PFSK-1 (cell line): Measurements from ENCODE around the gene ASCL5.

Experiments
- FOXP2 ChIP-seq: optimal IDR thresholded peaks from 2 replicates; pipeline ENCODE3; 2011; ENCODE audit warnings: borderline replicate concordance, control low read depth, inconsistent platforms; ENCODE audit not compliant: insufficient read depth; ENCODE audit errors: extremely low read length, extremely low read depth
- POLR2AphosphoS5 ChIP-seq: IDR thresholded peaks from 2 replicates; pipeline ENCODE4 v1.6.1; 2012; ENCODE audit warnings: low read depth, mild to moderate bottlenecking, control low read depth, low read length, moderate library complexity
- SIN3A ChIP-seq: IDR thresholded peaks from 2 replicates; pipeline ENCODE4 v1.6.1; 2012; ENCODE audit warnings: mild to moderate bottlenecking, low read length, moderate library complexity, borderline replicate concordance; ENCODE audit not compliant: insufficient read depth
- TAF1 ChIP-seq: IDR thresholded peaks from 2 replicates; pipeline ENCODE4 v1.6.1; 2012; ENCODE audit warnings: low read length, control low read depth, borderline replicate concordance; ENCODE audit not compliant: insufficient read depth
- TF ChIP-seq, protein P1 (sequence below), 2 experiments: IDR thresholded peaks; 2 replicates each; pipeline versions ENCODE4 v1.6.1 to v1.8.0; 2011 to 2012; ENCODE audit warnings: low read depth in 2 of 2, low read length in 2 of 2, control low read depth in 1 of 2, inconsistent platforms in 1 of 2, mild to moderate bottlenecking in 1 of 2, moderate library complexity in 1 of 2; ENCODE audit not compliant: insufficient read depth in 1 of 2

DNA sequence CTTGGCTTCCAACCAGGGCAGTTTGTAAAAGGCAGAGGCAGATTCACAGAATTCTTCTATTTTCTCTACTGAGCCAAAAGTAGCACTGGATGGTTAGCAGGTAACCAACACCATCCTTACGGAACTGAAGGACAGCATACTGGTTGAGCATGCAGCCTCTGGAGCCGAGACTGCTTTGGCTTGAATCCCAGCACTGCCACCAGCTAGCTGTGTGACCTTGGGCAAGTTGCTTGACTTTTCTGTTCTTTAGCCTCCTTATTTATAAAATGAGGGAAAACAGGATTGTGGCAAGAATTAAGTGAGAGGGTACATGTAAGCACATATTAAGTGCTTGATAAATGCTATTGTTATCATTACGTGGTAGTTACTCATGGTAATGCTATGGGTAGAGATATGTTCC, 34.2 kb downstream of the ASCL5 start:
- TF ChIP-seq TAF1 (no peak), POLR2AphosphoS5 (no peak), FOXP2 (no peak), SIN3A (no peak)
- TF ChIP-seq, protein P1, sequence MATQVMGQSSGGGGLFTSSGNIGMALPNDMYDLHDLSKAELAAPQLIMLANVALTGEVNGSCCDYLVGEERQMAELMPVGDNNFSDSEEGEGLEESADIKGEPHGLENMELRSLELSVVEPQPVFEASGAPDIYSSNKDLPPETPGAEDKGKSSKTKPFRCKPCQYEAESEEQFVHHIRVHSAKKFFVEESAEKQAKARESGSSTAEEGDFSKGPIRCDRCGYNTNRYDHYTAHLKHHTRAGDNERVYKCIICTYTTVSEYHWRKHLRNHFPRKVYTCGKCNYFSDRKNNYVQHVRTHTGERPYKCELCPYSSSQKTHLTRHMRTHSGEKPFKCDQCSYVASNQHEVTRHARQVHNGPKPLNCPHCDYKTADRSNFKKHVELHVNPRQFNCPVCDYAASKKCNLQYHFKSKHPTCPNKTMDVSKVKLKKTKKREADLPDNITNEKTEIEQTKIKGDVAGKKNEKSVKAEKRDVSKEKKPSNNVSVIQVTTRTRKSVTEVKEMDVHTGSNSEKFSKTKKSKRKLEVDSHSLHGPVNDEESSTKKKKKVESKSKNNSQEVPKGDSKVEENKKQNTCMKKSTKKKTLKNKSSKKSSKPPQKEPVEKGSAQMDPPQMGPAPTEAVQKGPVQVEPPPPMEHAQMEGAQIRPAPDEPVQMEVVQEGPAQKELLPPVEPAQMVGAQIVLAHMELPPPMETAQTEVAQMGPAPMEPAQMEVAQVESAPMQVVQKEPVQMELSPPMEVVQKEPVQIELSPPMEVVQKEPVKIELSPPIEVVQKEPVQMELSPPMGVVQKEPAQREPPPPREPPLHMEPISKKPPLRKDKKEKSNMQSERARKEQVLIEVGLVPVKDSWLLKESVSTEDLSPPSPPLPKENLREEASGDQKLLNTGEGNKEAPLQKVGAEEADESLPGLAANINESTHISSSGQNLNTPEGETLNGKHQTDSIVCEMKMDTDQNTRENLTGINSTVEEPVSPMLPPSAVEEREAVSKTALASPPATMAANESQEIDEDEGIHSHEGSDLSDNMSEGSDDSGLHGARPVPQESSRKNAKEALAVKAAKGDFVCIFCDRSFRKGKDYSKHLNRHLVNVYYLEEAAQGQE (IDR thresholded peaks at IDR 0.05; ENCODE audit: insufficient read depth in 1 of 2, low read depth in 2 of 2, low read length in 2 of 2), result no peak
